ENCODE results near the gene STK38.
"Not testable (repeated sequence)": the region's sequence is repeated elsewhere in the genome, so short reads cannot be mapped to it uniquely, and the experiment has no call there.

Gene STK38

DNA sequence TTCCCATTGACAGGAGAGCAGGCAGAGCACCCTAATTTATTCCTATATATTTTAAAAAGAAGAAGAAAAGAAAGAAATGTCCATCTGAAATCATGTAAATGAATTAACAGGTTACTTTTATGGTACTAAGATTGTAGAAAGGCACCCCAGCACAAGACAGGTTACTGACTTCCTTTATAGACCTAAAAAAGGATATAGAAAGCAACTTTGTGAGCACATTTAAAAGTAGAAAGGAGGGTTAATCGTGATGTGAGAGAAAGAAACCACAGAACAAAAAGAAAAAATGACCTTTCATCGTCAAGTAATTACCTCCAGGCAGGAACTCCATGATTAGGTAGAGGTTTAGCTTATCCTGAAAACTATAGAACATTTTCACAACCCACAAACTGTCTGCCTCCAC lies 29.9 kb downstream of the STK38 start:
- DNase-seq: no peak

DNA sequence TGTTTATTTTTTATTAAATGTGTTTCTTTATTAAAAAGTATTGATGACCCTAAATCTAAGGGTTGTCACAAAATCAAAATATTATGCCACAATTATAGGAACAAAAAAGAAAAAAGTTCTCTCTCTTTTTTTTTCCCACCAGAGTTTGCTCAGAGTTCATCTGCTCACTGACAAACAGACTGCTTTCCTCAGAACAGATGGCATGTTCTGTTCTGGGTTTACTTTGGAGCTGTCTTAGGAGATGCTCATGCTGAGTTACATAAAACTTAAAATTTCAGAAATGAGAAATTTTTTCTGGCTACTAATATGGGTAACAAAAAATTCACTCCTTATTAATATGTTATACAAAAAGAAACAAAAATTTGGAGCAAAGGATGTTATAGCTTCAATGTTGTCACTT lies 30.3 kb downstream of the STK38 start:
- no peak for DNase-seq

DNA sequence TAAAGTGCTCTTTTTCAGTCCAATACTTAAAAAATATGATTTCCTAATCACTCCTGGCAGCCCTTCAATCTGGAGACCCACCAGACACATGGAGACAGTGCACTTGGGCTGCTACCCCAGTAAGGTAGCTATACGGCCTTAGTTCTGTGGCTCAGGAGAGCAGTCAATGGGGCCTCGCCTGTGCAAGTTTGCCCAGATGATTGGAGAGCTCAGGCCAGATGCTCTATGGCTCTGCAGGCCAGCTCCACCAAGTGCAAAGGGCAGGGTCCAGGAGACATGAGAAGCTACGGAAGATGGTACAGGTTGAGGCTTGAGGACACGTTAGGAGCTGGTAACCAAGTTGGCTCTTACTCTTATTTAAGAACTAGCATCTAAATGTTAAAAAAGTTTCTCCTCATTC lies 30.7 kb downstream of the STK38 start:
- no peak for DNase-seq

DNA sequence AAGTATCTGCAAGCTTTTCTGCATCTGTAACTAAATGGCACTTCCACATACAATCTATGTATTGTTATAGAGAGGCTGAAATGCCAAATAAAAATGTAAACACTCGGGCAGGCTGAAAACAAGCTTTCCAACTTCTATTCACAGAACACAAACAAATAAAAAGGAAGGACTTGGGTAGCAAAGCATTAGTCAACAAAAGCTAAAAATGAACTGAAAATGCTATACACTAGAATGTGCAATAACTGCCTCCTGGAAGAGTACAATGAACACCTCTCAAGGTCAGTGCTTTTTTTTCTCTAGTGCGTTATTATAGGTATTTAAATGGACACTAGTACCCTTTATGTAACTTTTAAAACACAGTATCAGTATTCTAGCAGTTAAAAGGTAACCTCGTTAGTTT lies 31.4 kb downstream of the STK38 start:
- no peak for DNase-seq

DNA sequence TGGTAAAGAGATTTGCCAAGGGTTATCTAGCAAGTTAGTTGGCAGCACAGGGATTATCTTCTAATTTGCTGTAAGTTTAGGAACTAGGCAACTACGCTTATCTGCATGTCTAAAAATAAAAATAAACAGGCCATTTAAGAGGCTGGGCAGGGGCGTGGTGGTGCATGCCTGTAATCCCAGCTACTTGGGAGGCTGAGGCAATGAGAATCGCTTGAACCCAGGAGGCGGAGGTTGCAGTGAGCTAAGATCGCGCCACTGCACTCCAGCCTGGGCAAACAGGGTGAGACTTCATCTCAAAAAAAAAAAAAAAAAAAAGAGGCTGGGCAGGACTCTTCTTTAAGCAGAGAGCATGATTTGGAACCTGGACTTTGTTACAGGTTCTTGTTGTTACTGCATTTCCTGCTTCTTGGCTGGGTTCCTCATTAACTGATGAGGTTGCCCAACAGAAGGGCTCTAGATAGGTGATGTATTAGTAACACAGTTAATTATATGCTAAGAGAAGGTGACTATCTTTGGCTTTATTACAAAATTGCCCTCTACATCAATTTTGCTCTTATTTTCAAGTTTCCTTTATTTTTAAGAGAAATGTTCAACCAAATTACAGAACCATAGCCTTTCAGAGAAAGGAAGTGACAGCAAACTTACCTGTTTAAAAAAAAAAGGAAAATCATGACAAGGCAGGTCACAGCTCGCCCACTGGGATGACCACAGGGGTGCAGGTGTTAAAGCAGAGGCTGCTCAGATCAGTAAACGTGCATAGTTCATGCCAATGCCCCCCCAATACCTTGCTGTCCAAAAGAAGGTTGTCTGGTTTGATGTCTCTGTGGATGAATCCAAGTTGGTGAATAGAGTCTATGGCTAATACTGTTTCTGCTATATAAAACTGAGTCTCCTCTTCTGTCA lies 32.5 kb downstream of the STK38 start:
- DNase-seq: no peak

DNA sequence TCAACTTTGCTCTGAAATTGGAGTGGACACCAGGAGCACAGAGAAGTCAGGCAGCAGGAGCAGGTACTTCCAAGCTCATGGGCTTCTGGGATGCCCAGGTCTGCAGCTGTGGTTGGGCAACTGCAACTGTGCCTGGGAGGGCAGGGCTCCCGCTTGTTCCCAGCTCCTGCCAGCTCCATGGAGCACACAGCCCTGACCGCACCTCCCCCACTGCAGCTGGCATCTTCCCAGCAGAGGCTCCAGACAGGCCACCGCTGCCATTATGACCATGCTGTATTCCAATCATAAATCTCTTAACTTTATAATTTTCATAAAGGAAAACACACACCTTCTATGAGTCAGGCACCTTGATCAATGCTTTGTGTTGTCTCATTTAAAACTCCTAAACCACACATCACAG lies 36.9 kb downstream of the STK38 start:
- DNase-seq: no peak

DNA sequence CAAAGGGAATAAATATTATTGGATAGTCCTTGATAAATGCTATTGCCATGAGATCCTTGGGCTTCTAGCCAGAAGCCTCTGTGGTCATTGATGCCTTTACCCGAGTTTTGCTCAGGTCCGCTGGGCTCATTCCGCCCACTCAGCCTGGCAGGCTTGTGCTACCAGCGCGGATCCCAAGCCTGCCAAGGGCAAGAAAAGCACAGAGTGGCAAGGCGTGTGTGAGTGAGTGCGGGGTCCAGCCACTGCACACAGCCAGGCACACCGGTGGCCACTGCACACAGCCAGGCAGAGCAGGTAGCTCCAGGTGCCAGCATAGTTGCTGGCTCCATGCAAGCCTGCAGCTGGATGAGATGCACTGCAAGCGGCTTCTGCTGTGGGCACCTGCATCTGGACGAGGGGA lies 38.7 kb downstream of the STK38 start:
- no peak for DNase-seq

DNA sequence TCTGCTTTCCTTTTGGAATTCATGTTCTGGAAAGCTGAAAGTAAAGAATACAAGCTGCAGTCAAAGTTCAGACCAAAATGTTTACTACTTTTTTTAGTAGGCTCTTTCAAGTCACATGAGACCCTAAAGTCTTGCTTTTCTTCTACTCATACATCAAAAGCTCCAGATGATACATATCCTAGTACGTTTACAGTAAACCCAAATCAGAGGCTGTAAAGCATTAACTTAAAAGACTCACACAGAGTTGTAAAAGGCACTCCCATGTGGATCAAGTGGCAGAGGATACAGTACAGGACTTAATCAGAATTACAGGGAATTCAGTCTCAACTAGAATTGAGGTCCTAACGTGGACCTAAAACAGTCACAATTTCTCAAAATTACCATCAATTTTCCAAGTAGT lies 40.7 kb downstream of the STK38 start:
- DNase-seq: no peak

DNA sequence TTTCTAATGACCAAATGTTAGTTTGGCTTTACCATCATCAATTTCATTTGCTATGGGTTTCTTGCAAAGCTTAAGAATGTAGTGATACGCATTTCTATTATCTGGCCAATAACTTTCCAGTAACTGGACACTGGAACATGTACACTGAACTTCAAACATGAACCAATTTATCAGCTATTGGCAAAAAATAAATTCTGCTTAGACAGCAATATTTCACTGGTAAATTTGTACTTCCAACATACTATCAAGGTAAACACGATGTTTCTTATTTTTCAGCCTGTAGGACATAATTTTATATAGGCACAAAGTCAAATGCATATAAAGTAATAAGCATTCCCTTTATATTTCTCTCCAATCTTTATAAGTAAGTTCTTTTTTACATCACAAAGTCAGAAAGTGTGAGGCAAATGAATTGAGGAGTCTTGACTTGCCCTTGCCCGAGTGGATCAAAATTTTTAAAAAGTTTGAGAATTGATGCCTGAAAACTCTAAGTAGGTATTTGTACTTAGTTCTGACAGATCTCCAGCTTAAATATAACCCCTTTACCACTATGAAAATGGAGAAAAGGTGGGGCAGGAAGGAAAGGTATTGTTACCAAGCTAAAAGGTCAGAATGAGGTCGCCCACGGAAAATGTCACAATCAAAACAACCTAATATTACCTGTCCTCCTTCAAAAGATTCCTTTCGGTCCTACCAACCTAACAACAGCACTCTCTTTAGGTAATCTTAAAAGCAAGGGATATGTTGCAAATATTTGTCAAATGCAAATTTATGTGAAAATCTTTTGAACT lies 41.3 kb downstream of the STK38 start:
- DNase-seq: no peak

DNA sequence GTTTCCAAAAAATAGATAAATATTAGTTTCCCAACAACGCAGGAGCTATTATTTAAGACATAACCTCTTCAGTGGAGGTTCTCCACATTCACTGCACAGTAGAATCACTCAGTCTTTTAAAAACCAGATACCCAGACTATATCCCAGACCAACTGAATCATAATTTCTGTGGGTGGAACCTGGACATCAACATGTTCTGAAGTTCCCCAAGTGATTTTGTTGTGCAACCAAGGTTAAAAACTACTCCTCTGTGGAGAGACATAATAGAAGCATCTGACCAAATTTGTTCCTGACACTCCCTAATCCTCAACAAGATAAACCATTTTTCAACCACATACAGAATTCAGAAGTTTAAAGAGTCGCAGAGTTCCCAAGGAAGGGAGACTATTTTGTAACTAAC lies 42.3 kb downstream of the STK38 start:
- DNase-seq: no peak

DNA sequence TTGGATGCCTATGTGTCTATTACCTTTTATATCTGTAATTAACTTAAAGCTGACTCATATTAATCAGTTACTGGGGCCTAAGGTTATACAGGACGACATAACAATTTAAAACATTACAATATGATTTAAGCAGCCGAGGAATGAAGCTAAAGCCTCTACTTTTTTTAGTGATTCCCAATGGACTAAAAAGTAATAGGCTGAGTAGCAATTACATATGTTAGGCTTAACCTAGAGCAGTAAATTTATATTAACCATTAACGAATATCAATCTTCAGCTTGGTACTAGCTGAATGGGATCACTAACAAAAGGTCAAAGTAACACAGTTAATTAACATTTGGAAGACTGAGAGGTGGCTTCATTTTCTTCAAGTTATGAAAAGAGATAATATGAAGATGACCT lies 43.1 kb downstream of the STK38 start:
- no peak for DNase-seq

DNA sequence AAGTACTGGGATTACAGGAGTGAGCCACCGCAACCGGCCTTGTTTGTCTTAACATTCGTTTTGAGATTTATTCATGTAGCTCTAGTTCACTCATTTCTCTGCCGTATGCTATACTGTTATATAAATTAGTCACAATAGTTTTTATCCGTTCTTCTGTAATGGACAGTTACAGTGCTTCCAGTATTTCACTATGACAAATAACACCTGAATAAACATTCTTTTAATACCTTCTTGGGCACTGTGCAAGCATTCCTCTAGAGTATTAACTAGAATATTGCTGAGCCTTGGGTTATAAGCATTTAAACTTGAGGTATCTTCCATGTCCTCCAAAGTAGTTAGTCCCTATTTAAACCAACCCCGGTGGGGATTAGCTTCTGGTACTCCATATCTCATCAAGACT lies 45.6 kb downstream of the STK38 start:
- DNase-seq: no peak

DNA sequence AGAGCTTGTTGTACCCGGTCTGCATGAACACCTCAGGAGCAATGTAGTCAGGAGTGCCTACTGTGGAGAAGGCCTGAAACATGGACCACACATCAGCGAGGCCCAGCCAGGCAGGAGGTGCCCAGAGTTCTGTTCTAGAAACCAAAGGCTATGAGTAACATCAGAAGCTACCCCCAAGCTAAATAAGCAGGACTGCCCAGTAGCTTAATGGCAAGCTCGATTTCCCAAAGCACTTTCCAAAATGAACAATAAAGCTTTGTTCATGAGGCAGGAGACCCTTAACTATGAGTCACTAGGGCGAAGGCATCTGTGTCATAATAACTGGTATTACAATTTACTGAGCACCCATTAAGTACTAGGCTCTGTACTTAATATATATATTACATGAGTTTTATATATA lies 47.4 kb downstream of the STK38 start:
- DNase-seq: no peak

DNA sequence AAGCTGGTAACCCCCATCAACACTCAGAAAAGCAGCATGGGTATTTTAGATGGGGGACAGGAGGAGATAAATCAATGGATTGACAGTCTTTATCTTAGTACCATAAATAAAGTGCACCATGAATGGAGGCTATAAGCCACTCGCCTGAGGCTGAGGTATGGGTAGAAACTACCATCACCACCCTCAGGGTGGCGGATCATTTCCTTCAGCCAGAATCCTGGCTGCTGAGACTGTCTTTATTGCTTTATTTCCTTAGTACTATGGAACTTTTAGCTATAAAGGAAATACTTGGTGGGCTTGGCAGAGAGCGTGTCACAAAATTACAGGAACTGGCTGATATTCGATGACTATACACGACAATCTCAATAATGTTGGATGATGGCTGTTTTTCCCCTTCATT lies 52.2 kb downstream of the STK38 start:
- no peak for DNase-seq

DNA sequence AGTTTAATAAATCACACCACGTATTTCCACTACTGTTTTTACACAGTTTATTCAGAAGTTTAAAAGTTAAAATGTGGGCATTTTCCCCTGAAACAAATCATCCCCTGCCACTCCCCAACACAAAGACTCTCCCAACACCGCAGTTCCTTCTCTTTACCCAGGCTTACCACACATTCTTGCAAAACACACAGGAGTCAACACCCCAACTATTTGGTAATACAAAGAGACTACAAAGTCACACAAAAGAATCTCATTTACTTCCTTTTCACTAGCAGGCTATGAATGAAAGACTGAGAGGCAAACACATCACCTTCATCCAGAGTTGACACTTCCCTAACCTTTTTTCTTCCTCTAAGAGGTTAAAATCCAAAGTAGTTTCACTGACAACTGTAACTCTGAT lies 53.4 kb downstream of the STK38 start:
- DNase-seq: peak in 1 of 2 donors; percentile 9

DNA sequence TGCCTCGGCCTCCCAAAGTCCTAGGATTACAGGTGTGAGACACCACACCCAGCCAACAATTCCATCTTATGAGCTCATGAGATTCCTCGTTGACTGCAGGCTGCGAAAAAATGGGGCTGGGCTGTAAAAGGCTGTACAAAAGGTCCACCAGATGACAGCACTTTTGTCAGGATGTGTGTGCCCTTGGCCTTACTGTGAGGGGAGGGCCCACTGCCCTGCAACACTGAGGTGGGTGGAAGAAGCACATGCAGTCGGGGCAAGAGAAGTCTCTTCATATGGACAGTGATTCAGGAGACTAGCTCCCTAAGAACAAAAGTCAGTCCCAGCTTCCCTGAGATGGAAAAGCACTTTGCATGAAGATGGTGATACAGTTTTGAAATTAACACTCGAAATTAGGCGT lies 54.0 kb downstream of the STK38 start:
- no peak for DNase-seq

DNA sequence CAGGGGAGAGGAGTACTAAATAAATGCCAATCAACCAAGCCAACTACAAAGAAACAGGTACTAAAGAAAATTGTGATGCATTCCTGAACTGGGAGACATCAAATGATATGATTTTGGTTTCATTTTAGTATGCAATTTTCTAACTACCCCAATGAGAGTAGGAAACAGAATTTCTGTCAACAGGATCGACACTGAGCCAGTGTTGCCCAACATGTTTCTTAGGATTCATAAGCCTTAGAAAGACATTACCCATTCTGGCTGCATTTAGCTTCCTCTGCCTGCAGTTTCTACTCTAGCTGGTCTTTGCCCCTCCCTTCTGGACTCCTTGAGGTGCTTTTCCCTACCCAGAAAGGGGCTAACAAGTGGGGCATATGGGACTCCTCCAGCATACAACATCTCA lies 54.7 kb downstream of the STK38 start:
- DNase-seq: no peak

DNA sequence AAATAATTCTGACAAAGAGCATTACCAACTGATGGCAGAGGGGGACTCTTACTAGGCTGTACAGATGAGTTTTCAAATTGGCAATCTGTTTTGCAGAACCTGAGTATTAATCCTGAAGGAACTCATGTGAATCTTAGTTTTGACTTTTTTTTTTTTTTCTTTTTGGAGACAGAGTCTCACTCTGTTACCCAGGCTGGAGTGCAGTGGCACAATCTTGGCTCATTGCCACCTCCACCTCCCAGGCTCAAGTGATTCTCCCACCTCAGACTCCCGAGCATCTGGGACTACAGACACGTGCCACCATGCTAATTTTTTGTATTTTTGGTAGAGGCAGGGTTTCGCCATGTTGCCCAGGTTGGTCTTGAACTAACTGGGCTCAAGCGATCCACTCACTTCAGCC lies 55.2 kb downstream of the STK38 start:
- no peak for DNase-seq

DNA sequence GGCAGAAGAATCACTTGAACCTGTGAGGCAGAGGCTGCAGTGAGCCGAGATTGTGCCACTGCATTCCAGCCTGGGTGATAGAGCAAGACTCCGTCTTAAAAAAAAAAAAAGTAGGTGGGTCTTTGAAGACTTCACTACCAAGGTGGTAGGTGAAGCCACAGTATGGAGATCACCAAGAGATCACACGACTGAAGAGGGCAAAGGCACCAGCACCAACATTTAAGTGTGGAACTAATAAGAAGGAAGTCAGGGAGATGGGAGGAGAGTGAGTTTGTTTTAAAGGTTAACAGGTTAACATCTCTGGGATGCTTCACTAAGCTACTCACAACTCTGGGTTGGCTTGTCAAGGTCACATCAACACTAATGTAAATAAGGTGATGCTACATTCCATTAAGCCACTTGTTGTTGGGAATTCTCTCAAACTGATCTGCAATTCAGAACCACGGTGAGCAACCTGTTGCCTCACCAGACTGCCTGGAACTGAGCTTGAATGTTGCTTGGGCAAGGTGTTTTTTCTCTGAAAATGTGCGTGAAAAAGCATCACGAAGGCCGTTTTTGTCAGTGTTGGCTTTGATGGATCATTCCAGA lies 55.8 kb downstream of the STK38 start:
- no peak for DNase-seq

DNA sequence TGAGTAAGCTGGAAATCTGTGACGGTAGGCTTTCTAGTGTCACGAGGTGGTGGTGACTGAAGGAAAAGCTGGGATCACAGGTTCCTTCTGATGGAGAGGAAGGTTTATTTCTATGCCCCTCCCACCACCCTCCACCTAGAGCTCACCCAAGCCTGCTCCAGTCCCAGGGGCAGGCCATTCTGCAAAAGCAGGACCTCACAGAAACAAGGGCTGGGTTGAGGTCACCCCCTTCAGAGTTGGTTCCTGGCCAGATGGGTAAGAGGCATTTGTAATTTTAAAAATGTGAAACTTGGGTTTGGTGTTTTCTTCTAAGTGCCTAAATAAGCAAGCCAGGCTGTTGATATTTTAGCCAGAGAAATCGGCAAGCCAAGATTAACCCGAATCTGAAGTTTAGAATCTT lies 57.9 kb downstream of the STK38 start:
- DNase-seq: no peak

DNA sequence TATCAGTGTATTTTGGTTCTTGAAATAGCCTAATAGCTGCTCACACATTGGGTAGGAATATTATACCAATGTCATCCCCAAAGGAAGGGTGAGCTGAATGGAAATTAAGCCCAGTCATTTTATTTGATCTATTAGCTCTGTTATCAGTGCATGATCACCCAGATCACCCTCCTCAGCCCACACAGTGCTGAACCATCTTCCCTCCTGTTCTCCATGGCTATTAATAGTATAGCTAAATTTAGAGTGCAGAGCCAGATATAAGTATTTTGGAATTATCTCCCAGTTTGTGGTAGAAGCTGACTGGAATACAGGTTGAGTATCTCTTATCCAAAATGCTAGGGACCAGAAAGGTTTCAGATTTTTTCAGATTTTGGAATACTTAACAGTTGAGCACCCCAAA lies 59.1 kb downstream of the STK38 start:
- DNase-seq: no peak

DNA sequence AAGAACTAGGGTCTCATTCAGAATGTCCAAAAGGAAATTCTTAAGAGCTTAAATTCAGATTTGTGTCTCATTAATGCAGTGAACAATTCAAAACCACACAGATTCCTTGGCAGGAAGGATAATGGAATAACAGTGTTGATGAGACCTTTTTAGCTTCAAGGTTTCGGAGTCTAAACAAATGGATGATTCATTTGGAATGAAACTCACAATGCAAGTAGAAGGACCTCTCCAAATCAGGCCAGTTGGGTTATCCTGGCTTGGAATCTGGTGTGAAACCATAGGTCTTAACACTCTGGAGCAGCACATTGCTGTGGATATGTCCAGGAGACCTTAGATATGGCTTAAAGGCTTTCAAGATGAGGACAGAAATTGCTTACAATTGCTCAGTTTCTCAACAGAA lies 59.6 kb downstream of the STK38 start:
- DNase-seq: no peak

DNA sequence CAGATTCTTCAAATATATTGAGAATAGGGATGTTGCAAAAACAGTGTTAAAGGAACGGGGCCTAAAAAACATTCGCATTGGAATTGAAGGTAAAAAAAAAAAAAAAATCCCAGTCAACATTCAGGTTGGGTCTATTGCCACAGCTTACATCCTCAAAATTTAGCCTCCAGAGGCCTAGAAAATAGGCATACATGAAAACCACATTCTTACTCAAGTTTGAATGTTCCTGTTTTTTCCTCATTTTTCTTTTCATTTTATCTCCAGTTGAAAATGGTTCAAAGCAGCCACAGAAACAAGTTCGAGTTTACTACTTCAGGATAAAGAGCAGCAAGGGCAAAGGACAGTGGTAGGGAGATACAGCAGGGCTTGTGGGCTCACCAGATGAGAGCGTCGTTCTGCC lies 62.5 kb downstream of the STK38 start:
- no peak for DNase-seq

DNA sequence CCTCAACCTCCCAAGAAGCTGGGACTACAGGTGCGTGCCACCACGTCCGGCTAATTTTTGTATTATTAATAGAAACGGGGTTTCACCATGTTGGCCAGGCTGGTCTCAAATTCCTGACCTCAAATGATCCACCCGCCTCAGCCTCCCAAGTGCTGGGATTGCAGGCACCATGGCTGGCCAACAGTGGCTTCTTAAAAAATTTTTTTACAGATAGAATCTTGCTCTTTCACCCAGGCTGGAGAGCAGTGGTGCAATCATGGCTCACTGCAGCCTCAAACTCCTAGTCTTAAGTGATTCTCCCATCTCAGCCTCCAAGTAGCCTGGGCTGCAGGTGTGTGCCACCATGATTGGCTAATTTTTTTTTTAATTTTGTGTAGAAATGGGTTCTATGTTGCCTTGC lies 64.0 kb downstream of the STK38 start:
- not testable (repeated sequence) for DNase-seq

Measured in CD4-positive, alpha-beta T cell treated with Interferon alpha-2 for 1 hour (primary cell).